Measurements from ENCODE around the gene ZNF202.

DNA sequence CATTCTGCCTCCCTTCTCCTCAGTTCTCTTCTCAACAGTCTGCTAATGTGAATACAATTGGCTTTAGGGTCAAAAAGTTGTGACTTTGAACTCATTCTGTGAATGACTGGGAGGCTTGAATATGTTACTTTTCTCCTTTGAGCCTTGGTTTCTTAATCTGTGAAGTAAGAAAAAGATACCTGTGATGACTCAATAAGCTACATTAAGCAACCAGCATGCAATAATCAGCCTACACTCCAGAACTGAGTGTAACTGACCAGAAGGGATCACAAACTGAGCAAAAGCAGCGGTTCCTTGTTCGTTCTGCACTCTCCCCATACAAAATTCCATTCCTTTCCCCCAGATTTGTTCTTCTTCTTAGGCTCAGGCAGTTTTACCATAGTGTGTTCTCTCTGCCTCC, 23.4 kb downstream of the ZNF202 start:
- TF ChIP-seq CTCF (IDR thresholded peaks at IDR 0.05) (no peak), POLR2A (IDR thresholded peaks at IDR 0.05) (no peak)

All from upper lobe of left lung (tissue), 4 donors.